ENCODE data around the gene PIPOX. TPM values are rescaled to one million over a fixed set of nuclear protein-coding genes. Genes with fewer than 3 reads are reported as not detected.

Gene PIPOX
- total and polyA plus RNA-seq, 2 of the 13 experiments (the other 11 are each of a cell fraction or from before 2014, with no cell fraction given) = 87.3 to 154 TPM

- no peak for TF ChIP-seq ATF5 (CRISPR knock-in tag; IDR thresholded peaks at IDR 0.05; ENCODE audit: low read depth)
- TF ChIP-seq SRF (IDR thresholded peaks at IDR 0.05; ENCODE audit: low read depth, low read length) = 0 out of 2 replicates have a peak, but pooled peaks have one; percentile 1
- no peak for TF ChIP-seq SUZ12 (IDR thresholded peaks at IDR 0.05; ENCODE audit: low read depth, low read length)
- peak; percentile 92 for TF ChIP-seq HOXA3 (CRISPR knock-in tag; IDR thresholded peaks at IDR 0.05)
- TF ChIP-seq SALL2 (CRISPR knock-in tag; IDR thresholded peaks at IDR 0.05) = peak; percentile 45; the same call in 1 of the 2 replicates
- no peak for TF ChIP-seq ZNF557 (CRISPR knock-in tag; IDR thresholded peaks at IDR 0.05)
- TF ChIP-seq ZNF569 (CRISPR knock-in tag; IDR thresholded peaks at IDR 0.05; ENCODE audit: borderline replicate concordance) = no peak
- TF ChIP-seq SP5 (CRISPR knock-in tag; IDR thresholded peaks at IDR 0.05; ENCODE audit: borderline replicate concordance, low read depth) = no peak; the same call in 1 of the 2 replicates
- TF ChIP-seq EEA1 (CRISPR knock-in tag; IDR thresholded peaks at IDR 0.05; ENCODE audit: borderline replicate concordance) = no peak
- TF ChIP-seq ZGPAT (CRISPR knock-in tag; IDR thresholded peaks at IDR 0.05) = peak; percentile 85
- TF ChIP-seq ZNF329 (CRISPR knock-in tag; IDR thresholded peaks at IDR 0.05; ENCODE audit: low read depth) = no peak
- TF ChIP-seq ZC3H13 (CRISPR knock-in tag; IDR thresholded peaks at IDR 0.05) = no peak
- no peak for TF ChIP-seq ZNF318 (CRISPR knock-in tag; IDR thresholded peaks at IDR 0.05)
- no peak for TF ChIP-seq NCOA5 (CRISPR knock-in tag; IDR thresholded peaks at IDR 0.05)
- TF ChIP-seq GMEB1 (CRISPR knock-in tag; IDR thresholded peaks at IDR 0.05; ENCODE audit: borderline replicate concordance) = peak; percentile 26; the same call in 1 of the 2 replicates
- TF ChIP-seq ZSCAN25 (CRISPR knock-in tag; IDR thresholded peaks at IDR 0.05) = peak; percentile 94
Observed at GRCh38 chr17:29042679-29043538, at the start of gene PIPOX (continued).
